Ishikawa (cell line): Measurements from ENCODE around the gene ATXN1L.

Experiments used
- REST ChIP-seq: IDR thresholded peaks from 2 replicates; pipeline ENCODE4 v1.6.1; 2012; ENCODE audit warnings: low read depth, mild to moderate bottlenecking
- TAF1 ChIP-seq: IDR thresholded peaks from 2 replicates; pipeline ENCODE4 v1.6.1; 2012; ENCODE audit warnings: low read depth, mild to moderate bottlenecking

- TF ChIP-seq TAF1 (no peak), REST (no peak)
Measured at GRCh38 chr16:71843572-71843971, 2.2 kb upstream of the ATXN1L start.
